ENCODE results near the gene STK38L. TPM values are rescaled to one million over a fixed set of nuclear protein-coding genes. Genes with fewer than 3 reads are reported as not detected.

STK38L gene
- polyA plus RNA-seq, 1 donor (not counting 4 experiments of a cell fraction or from before 2014, with no cell fraction given), result 25.4 TPM

GRCh38 chr12:27344760-27345159 is 100.7 kb downstream of the STK38L start:
- Histone ChIP-seq H3K36me3 (ENCODE audit: control insufficient read depth in 2 of 2, extremely low read depth in 1 of 2, insufficient read depth in 2 of 2, low read length in 2 of 2) (peaks cover 0 to 3% of the 10 kb centered on the region in 2 experiments), H3K79me2 (ENCODE audit: control insufficient read depth, insufficient read depth, low read length) (peaks cover 79% of the 10 kb centered on the region), H3K4me3 (ENCODE audit: control insufficient read depth in 2 of 3, extremely low read depth in 1 of 3, insufficient read depth in 2 of 3, low read depth in 1 of 3, low read length in 3 of 3) (no peak overlapping the region), H3K27ac (ENCODE audit: control insufficient read depth, insufficient read depth, low read length) (peak overlapping the region; percentile 97), H3K9ac (ENCODE audit: control insufficient read depth, extremely low read depth, insufficient read depth, low read length) (peak overlapping the region; percentile 50), H3K9me3 (ENCODE audit: control insufficient read depth, low read depth, low read length) (no peaks in the 10 kb centered on the region), H3K9me1 (ENCODE audit: control insufficient read depth, extremely low read depth, insufficient read depth, low read length) (no peaks in the 10 kb centered on the region), H2AFZ (ENCODE audit: control insufficient read depth, low read length) (no peak overlapping the region), H3K4me2 (ENCODE audit: control insufficient read depth, extremely low read depth, insufficient read depth, low read depth, low read length) (peak overlapping the region; percentile 74), H3K27me3 (ENCODE audit: control insufficient read depth, extremely low read depth, insufficient read depth, low read length) (no peaks in the 10 kb centered on the region), H4K20me1 (ENCODE audit: control insufficient read depth, extremely low read depth, insufficient read depth, low read length) (no peaks in the 10 kb centered on the region), H3K4me1 (ENCODE audit: control insufficient read depth, extremely low read depth, insufficient read depth, low read length) (peaks cover 68% of the 10 kb centered on the region)
- FAIRE-seq, result peak; percentile 5
- dilution Hi-C loops (cut with MboI; ENCODE audit: extremely low pct_ligation_motif_present, low sequenced_read_pairs), result no loop called here
- DNase-seq (ENCODE audit: low read depth, low spot score), result no peak
- TF ChIP-seq EZH2 (IDR thresholded peaks at IDR 0.05; ENCODE audit: low read length), result no peak
- TF ChIP-seq CTCF (optimal IDR thresholded peaks at IDR 0.05 in 1 of 3, IDR thresholded peaks at IDR 0.05 in 1 of 3, conservative IDR thresholded peaks at IDR 0.05 in 1 of 3; ENCODE audit: extremely low read depth in 1 of 3, insufficient read depth in 2 of 3, low read length in 3 of 3), result no peak

GRCh38 chr12:27345376-27345775 is 101.3 kb downstream of the STK38L start:
- Histone ChIP-seq H3K36me3 (ENCODE audit: control insufficient read depth in 2 of 2, extremely low read depth in 1 of 2, insufficient read depth in 2 of 2, low read length in 2 of 2) (peaks cover 0 to 3% of the 10 kb centered on the region in 2 experiments), H3K9me1 (ENCODE audit: control insufficient read depth, extremely low read depth, insufficient read depth, low read length) (no peaks in the 10 kb centered on the region), H3K27me3 (ENCODE audit: control insufficient read depth, extremely low read depth, insufficient read depth, low read length) (no peaks in the 10 kb centered on the region), H2AFZ (ENCODE audit: control insufficient read depth, low read length) (no peak overlapping the region), H3K9ac (ENCODE audit: control insufficient read depth, extremely low read depth, insufficient read depth, low read length) (no peak overlapping the region), H3K79me2 (ENCODE audit: control insufficient read depth, insufficient read depth, low read length) (peaks cover 79% of the 10 kb centered on the region), H3K4me1 (ENCODE audit: control insufficient read depth, extremely low read depth, insufficient read depth, low read length) (peaks cover 65% of the 10 kb centered on the region), H4K20me1 (ENCODE audit: control insufficient read depth, extremely low read depth, insufficient read depth, low read length) (no peaks in the 10 kb centered on the region), H3K27ac (ENCODE audit: control insufficient read depth, insufficient read depth, low read length) (peak overlapping the region; percentile 97), H3K9me3 (ENCODE audit: control insufficient read depth, low read depth, low read length) (no peaks in the 10 kb centered on the region), H3K4me3 (ENCODE audit: control insufficient read depth in 2 of 3, extremely low read depth in 1 of 3, insufficient read depth in 2 of 3, low read depth in 1 of 3, low read length in 3 of 3) (no peak overlapping the region), H3K4me2 (ENCODE audit: control insufficient read depth, extremely low read depth, insufficient read depth, low read depth, low read length) (no peak overlapping the region)
- DNase-seq (ENCODE audit: low read depth, low spot score), result no peak
- no peak for TF ChIP-seq CTCF (optimal IDR thresholded peaks at IDR 0.05 in 1 of 3, IDR thresholded peaks at IDR 0.05 in 1 of 3, conservative IDR thresholded peaks at IDR 0.05 in 1 of 3; ENCODE audit: extremely low read depth in 1 of 3, insufficient read depth in 2 of 3, low read length in 3 of 3)
- TF ChIP-seq EZH2 (IDR thresholded peaks at IDR 0.05; ENCODE audit: low read length), result no peak
- dilution Hi-C loops (cut with MboI; ENCODE audit: extremely low pct_ligation_motif_present, low sequenced_read_pairs), result no loop called here
- no peak for FAIRE-seq
